Endothelial cell of umbilical vein (primary cell): ENCODE results near the gene OCIAD1. TPM values are rescaled to one million over a fixed set of nuclear protein-coding genes. Genes with fewer than 3 reads are reported as not detected.

ENCODE experiments used
- BruUV-seq: library from RNA; stranded (reverse); fragments of 400-500 nt; replicated peaks from 2 replicates; lab custom pipeline; 2021; lab: Mats Ljungman, UMichigan
- CTCF ChIA-PET: fragments of 300-600, 350-600 bp; sonication (Branson Sonifier 250); formaldehyde crosslinking; loops from one replicate; lab custom pipeline; 2021; ENCODE audit warnings: antibody characterized with exemption, inconsistent platforms; lab: Charles Lee
- POLR2A ChIA-PET: fragments of 300-600, 350-600 bp; sonication (Branson Sonifier 250); formaldehyde crosslinking; loops from one replicate; lab custom pipeline; 2021; ENCODE audit warnings: antibody characterized with exemption, inconsistent platforms; lab: Charles Lee
- DNase-seq: peaks from one replicate; pipeline ENCODE4 v3.0.0-alpha.2; 2011; ENCODE audit warnings: low read depth, low spot score
- FAIRE-seq: peaks from 2 replicates; lab custom pipeline; 2011; peaks lifted over from hg19 to GRCh38; lab: Jason Lieb, UNC
- H2AFZ ChIP-seq: 2 replicates; pipeline ENCODE4 v1.6.0; 2012; ENCODE audit warnings: low read depth, low read length, control low read depth, inconsistent platforms
- H3K27ac ChIP-seq: 2 replicates; pipeline ENCODE4 v1.5.1; 2011; ENCODE audit warnings: low read depth, mild to moderate bottlenecking, control low read depth, low read length, moderate library complexity; ENCODE audit not compliant: insufficient read depth
- H3K27me3 ChIP-seq, 2 experiments: 2 replicates each; pipeline versions ENCODE4 v1.6.0 to v1.6.1; 2011; ENCODE audit warnings: low read length in 2 of 2, mixed read lengths in 1 of 2; ENCODE audit not compliant: control insufficient read depth in 2 of 2, insufficient read depth in 2 of 2
- H3K36me3 ChIP-seq, 2 experiments: 2 replicates in 1 of 2; 3 replicates in 1 of 2; pipeline ENCODE4 v1.5.1; 2011; ENCODE audit warnings: low read length in 2 of 2, mild to moderate bottlenecking in 1 of 2, moderate library complexity in 1 of 2; ENCODE audit not compliant: control insufficient read depth in 2 of 2, insufficient read depth in 2 of 2; ENCODE audit errors: extremely low read depth in 1 of 2
- H3K4me1 ChIP-seq: 3 replicates; pipeline ENCODE4 v1.5.1; 2011; ENCODE audit warnings: mild to moderate bottlenecking, low read length; ENCODE audit not compliant: control insufficient read depth, insufficient read depth; ENCODE audit errors: extremely low read depth
- H3K4me2 ChIP-seq: 2 replicates; pipeline ENCODE4 v1.6.1; 2011; ENCODE audit warnings: low read length, control low read depth, mixed read lengths; ENCODE audit not compliant: insufficient read depth
- H3K4me3 ChIP-seq, 3 experiments: fragments of 200-600 bp in 1 of 3; sonication (generic), shearing (Covaris generic) in 1 of 3; replicated peaks in 1 of 3; 2 replicates each; pipeline ENCODE4 v1.5.1; 2011 to 2016; ENCODE audit warnings: control low read depth in 3 of 3, low read length in 3 of 3, mild to moderate bottlenecking in 2 of 3, inconsistent platforms in 1 of 3, low read depth in 1 of 3, moderate library complexity in 1 of 3; ENCODE audit not compliant: insufficient read depth in 1 of 3
- H3K79me2 ChIP-seq: 2 replicates; pipeline ENCODE4 v1.6.0; 2012; ENCODE audit warnings: low read length, inconsistent platforms; ENCODE audit not compliant: control insufficient read depth, insufficient read depth
- H3K9ac ChIP-seq: replicated peaks from 2 replicates; pipeline ENCODE3; 2011; ENCODE audit warnings: low read length, control low read depth; ENCODE audit not compliant: insufficient read depth; ENCODE audit errors: extremely low read depth
- H3K9me1 ChIP-seq: replicated peaks from 3 replicates; pipeline ENCODE4 v1.6.0; 2011; ENCODE audit warnings: mild to moderate bottlenecking, low read length; ENCODE audit not compliant: control insufficient read depth, insufficient read depth; ENCODE audit errors: extremely low read depth
- H3K9me3 ChIP-seq: replicated peaks from 2 replicates; pipeline ENCODE4 v1.5.1; 2012; ENCODE audit warnings: low read length, inconsistent platforms; ENCODE audit not compliant: control insufficient read depth, insufficient read depth
- H4K20me1 ChIP-seq: replicated peaks from 2 replicates; pipeline ENCODE3; 2011; ENCODE audit warnings: mild to moderate bottlenecking, low read length; ENCODE audit not compliant: control insufficient read depth, insufficient read depth; ENCODE audit errors: extremely low read depth
- CTCF ChIP-seq, 2 donors: IDR thresholded peaks; 1 replicate in 1 of 2; 2 replicates in 1 of 2; pipeline ENCODE4 v1.5.1; 2011; ENCODE audit warnings: low read length in 2 of 2, mild to moderate bottlenecking in 2 of 2, moderate library complexity in 2 of 2, control low read depth in 1 of 2, inconsistent platforms in 1 of 2, low read depth in 1 of 2; ENCODE audit not compliant: insufficient read depth in 1 of 2; ENCODE audit errors: extremely low read depth in 1 of 2
- EZH2 ChIP-seq: IDR thresholded peaks from 2 replicates; pipeline ENCODE4 v1.6.1; 2012; ENCODE audit warnings: borderline replicate concordance, low read depth, mild to moderate bottlenecking, moderate library complexity, low read length, inconsistent platforms; ENCODE audit not compliant: severe bottlenecking
- FOS ChIP-seq: IDR thresholded peaks from 2 replicates; pipeline ENCODE4 v1.6.1; 2011; ENCODE audit warnings: mild to moderate bottlenecking, low read length, moderate library complexity, borderline replicate concordance; ENCODE audit not compliant: insufficient read depth
- GATA2 ChIP-seq: IDR thresholded peaks from 2 replicates; pipeline ENCODE4 v1.7.0; 2011; ENCODE audit warnings: low read depth, mild to moderate bottlenecking, moderate library complexity, mixed read lengths, low read length; ENCODE audit not compliant: insufficient read length, insufficient read depth
- JUN ChIP-seq: IDR thresholded peaks from 2 replicates; pipeline ENCODE4 v1.6.1; 2011; ENCODE audit warnings: borderline replicate concordance, low read depth; ENCODE audit not compliant: insufficient read length, insufficient read depth
- MYC ChIP-seq: IDR thresholded peaks from one replicate; pipeline ENCODE4 v1.6.1; 2011; ENCODE audit warnings: mild to moderate bottlenecking, low read depth, low read length
- POLR2A ChIP-seq: IDR thresholded peaks from 2 replicates; pipeline ENCODE4 v1.6.1; 2012; ENCODE audit warnings: low read depth, mild to moderate bottlenecking, control low read depth, low read length
- POLR2AphosphoS5 ChIP-seq: IDR thresholded peaks from 2 replicates; pipeline ENCODE4 v1.6.1; 2012; ENCODE audit warnings: low read depth, mild to moderate bottlenecking, control low read depth, low read length, moderate library complexity; ENCODE audit not compliant: insufficient read depth
- dilution Hi-C: fragments of 300-500 bp; cut with MboI; formaldehyde crosslinking; loops from one replicate; pipeline ENCODE4 v1.15.0; 2019; ENCODE audit warnings: low sequenced_read_pairs; ENCODE audit not compliant: extremely low pct_ligation_motif_present
- intact Hi-C: fragments of 100-400 bp; cut with micrococcal nuclease; formaldehyde crosslinking; loops from one replicate; pipeline ENCODE4 v1.10.0; 2022
- polyA plus RNA-seq, 4 experiments: library from polyadenylated mRNA; depleted of rRNA in 3 of 4; stranded (reverse) in 3 of 4; unstranded in 1 of 4; fragments of >200 nt; gene quantifications; 2 replicates each; pipeline versions ENCODE4 v1.2.1 to v1.2.3, GENCODE V29; 2011 to 2012; ENCODE audit warnings: missing spikeins in 1 of 4
- total RNA-seq: library from RNA; stranded (reverse); gene quantifications from 2 replicates; pipeline ENCODE4 v1.2.3, GENCODE V29; 2021
- TF ChIP-seq, protein P1 (sequence below): IDR thresholded peaks from 2 replicates; pipeline ENCODE4 v1.6.1; 2011; ENCODE audit not compliant: insufficient read depth, insufficient read length

The OCIAD1 gene
- total and polyA plus RNA-seq, 2 donors (not counting 3 experiments of a cell fraction or from before 2014, with no cell fraction given) = 81.7 to 101 TPM

DNA sequence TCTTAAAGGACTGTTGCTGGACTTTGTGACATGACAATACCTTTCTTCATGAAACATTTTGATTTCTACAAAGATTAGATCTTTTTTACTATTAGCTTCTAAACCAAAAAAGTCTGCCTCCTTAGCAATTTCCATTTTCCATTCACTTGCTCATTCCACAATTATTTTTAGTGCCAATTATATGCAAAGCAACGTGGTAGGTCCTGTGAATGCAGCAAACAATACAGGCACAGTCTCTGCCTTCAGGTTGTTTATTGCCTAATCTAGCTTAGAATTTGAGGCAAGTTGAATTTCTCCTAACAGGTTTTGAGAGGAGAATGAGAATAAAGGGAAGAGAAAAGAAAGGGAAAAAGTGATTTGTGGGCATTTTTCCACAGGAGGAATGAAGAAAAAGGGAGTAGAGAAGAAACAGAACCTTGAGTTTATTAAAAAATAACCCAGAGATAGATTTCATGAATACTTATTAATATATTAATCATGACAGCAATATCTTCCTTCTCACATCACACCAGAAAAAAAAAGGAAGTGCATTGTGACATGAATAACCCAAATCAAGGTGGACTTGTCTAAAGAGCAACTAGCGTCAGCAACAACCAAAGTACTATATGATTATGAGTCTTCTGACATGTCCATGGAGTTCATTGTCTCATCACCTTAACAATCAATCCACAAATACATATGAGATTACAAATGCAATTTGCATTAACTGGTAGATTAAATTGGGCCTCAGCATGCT, 34.5 kb upstream of the OCIAD1 start:
- intact Hi-C loops = no loop called here
- FAIRE-seq = no peak

More for the DNA sequence above, 34.5 kb upstream of the OCIAD1 start:
- TF ChIP-seq, protein P1, sequence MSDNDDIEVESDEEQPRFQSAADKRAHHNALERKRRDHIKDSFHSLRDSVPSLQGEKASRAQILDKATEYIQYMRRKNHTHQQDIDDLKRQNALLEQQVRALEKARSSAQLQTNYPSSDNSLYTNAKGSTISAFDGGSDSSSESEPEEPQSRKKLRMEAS = no peak
- no peak for TF ChIP-seq EZH2
- TF ChIP-seq POLR2AphosphoS5 = no peak
- no peak for TF ChIP-seq MYC
- TF ChIP-seq GATA2 = no peak
- TF ChIP-seq POLR2A = no peak
- no peak for TF ChIP-seq FOS
- no peak for TF ChIP-seq JUN
- no peak for TF ChIP-seq CTCF (IDR thresholded peaks at IDR 0.05; ENCODE audit: extremely low read depth in 1 of 2, insufficient read depth in 1 of 2, low read depth in 1 of 2, low read length in 2 of 2)
- H4K20me1 ChIP-seq = no peaks in the 10 kb centered on the region
- no peak overlapping the region for H3K27ac ChIP-seq
- H3K9me1 ChIP-seq = no peaks in the 10 kb centered on the region
- H3K27me3 ChIP-seq = no peaks in the 10 kb centered on the region
- DNase-seq = no peak
- no peak overlapping the region for H3K4me2 ChIP-seq
- H3K36me3 ChIP-seq = no peaks in the 10 kb centered on the region
- peaks cover 8% of the 10 kb centered on the region for H3K4me1 ChIP-seq
- POLR2A ChIA-PET = no interaction called here
- dilution Hi-C loops = no loop called here
- CTCF ChIA-PET = no interaction called here
- no peak overlapping the region for H3K9ac ChIP-seq
- H3K79me2 ChIP-seq = no peaks in the 10 kb centered on the region
- no peaks in the 10 kb centered on the region for H3K9me3 ChIP-seq
- BruUV-seq = no TSS peak
- H3K4me3 ChIP-seq = no peak overlapping the region
- no peak overlapping the region for H2AFZ ChIP-seq
